Mesendoderm (in vitro differentiated cells): ENCODE data around the gene PSG4.
"Not testable (repeated sequence)": the region's sequence is repeated elsewhere in the genome, so short reads cannot be mapped to it uniquely, and the experiment has no call there.

Experiments
- DNase-seq: peaks from one replicate; pipeline ENCODE4 v3.0.0; 2013
- H2AK5ac ChIP-seq: 2 replicates; pipeline ENCODE4 v1.6.1; 2013; ENCODE audit warnings: low read length, inconsistent platforms
- H2BK120ac ChIP-seq: 2 replicates; pipeline ENCODE4 v1.6.1; 2013; ENCODE audit warnings: low read depth, mild to moderate bottlenecking, low read length, moderate library complexity, mixed read lengths
- H2BK15ac ChIP-seq: replicated peaks from 2 replicates; pipeline ENCODE4 v1.6.1; 2013; ENCODE audit warnings: low read depth, mild to moderate bottlenecking, moderate library complexity
- H2BK5ac ChIP-seq: 2 replicates; pipeline ENCODE4 v1.6.1; 2013; ENCODE audit warnings: low read length, inconsistent platforms
- H3K18ac ChIP-seq: 2 replicates; pipeline ENCODE4 v1.6.1; 2013; ENCODE audit warnings: mild to moderate bottlenecking, low read length, mixed read lengths
- H3K23ac ChIP-seq: one replicate; pipeline ENCODE4 v1.6.1; 2013; ENCODE audit warnings: low read length
- H3K27ac ChIP-seq: 2 replicates; pipeline ENCODE4 v1.5.1; 2013; ENCODE audit warnings: low read depth, mild to moderate bottlenecking, inconsistent platforms, low read length, moderate library complexity
- H3K27me3 ChIP-seq: 2 replicates; pipeline ENCODE4 v1.6.1; 2013; ENCODE audit warnings: low read length, control low read depth, mild to moderate bottlenecking, inconsistent platforms; ENCODE audit not compliant: insufficient read depth, poor library complexity
- H3K36me3 ChIP-seq: 2 replicates; pipeline ENCODE4 v1.6.1; 2013; ENCODE audit warnings: low read length, inconsistent platforms; ENCODE audit not compliant: control insufficient read depth, insufficient read depth
- H3K4ac ChIP-seq: one replicate; pipeline ENCODE4 v1.6.1; 2013; ENCODE audit warnings: low read depth, mild to moderate bottlenecking, low read length, moderate library complexity
- H3K4me1 ChIP-seq: 2 replicates; pipeline ENCODE4 v1.6.1; 2013; ENCODE audit warnings: low read depth, low read length, inconsistent platforms; ENCODE audit not compliant: control insufficient read depth
- H3K4me2 ChIP-seq: 2 replicates; pipeline ENCODE4 v1.6.1; 2013; ENCODE audit warnings: low read length
- H3K4me3 ChIP-seq: 2 replicates; pipeline ENCODE4 v1.5.1; 2013; ENCODE audit warnings: mild to moderate bottlenecking, low read length
- H3K56ac ChIP-seq: one replicate; pipeline ENCODE4 v1.6.1; 2013; ENCODE audit warnings: low read length
- H3K79me1 ChIP-seq: 2 replicates; pipeline ENCODE4 v1.6.1; 2013; ENCODE audit warnings: low read length, inconsistent platforms
- H3K79me2 ChIP-seq: 2 replicates; pipeline ENCODE4 v1.6.1; 2013; ENCODE audit warnings: mild to moderate bottlenecking, low read length; ENCODE audit not compliant: control insufficient read depth, insufficient read depth
- H3K9ac ChIP-seq: 2 replicates; pipeline ENCODE4 v1.6.1; 2013; ENCODE audit warnings: low read length, inconsistent platforms
- H4K5ac ChIP-seq: one replicate; pipeline ENCODE4 v1.6.1; 2013; ENCODE audit warnings: low read length
- H4K8ac ChIP-seq: one replicate; pipeline ENCODE4 v1.6.1; 2013; ENCODE audit warnings: low read depth, mild to moderate bottlenecking, control low read depth, low read length, moderate library complexity
- WGBS: extraction: QIAGEN DNeasy Blood & Tissue Kit; methylation state at CpG from one replicate; pipeline ENCODE4 v1.1.7; 2013; ENCODE audit warnings: low lambda C conversion rate, missing lambda C conversion rate; ENCODE audit not compliant: insufficient coverage; ENCODE audit errors: extremely low coverage; 5-methylcytosine and 5-hydroxymethylcytosine counted together

The PSG4 gene

GRCh38 chr19:43207174-43207573 lies 1.7 kb upstream of the PSG4 start:
- not testable (repeated sequence) for H3K23ac ChIP-seq, H3K9ac ChIP-seq, H3K4me3 ChIP-seq, H3K18ac ChIP-seq, H3K36me3 ChIP-seq, H2BK15ac ChIP-seq, H3K27me3 ChIP-seq, H2BK5ac ChIP-seq, H2BK120ac ChIP-seq, H3K79me2 ChIP-seq, H2AK5ac ChIP-seq, DNase-seq, H3K56ac ChIP-seq, H4K5ac ChIP-seq, H3K4me1 ChIP-seq, H4K8ac ChIP-seq, H3K4me2 ChIP-seq, H3K79me1 ChIP-seq, H3K27ac ChIP-seq, H3K4ac ChIP-seq
- no CpG with 5 or more reads among the region's 8 CpGs for WGBS

- H2BK5ac ChIP-seq, H3K23ac ChIP-seq, H3K27me3 ChIP-seq, H2AK5ac ChIP-seq, H4K8ac ChIP-seq, H3K79me1 ChIP-seq, H3K56ac ChIP-seq, H3K27ac ChIP-seq, H3K4ac ChIP-seq, DNase-seq, H3K18ac ChIP-seq, H2BK15ac ChIP-seq, H4K5ac ChIP-seq, H3K79me2 ChIP-seq, H3K9ac ChIP-seq, H3K36me3 ChIP-seq, H3K4me1 ChIP-seq, H3K4me3 ChIP-seq, H3K4me2 ChIP-seq, H2BK120ac ChIP-seq: not testable (repeated sequence)
- WGBS = no CpG with 5 or more reads among the region's 7 CpGs
These were observed 1.8 kb downstream of the PSG4 start for GRCh38 chr19:43203611-43204010.

- not testable (repeated sequence) for H3K18ac ChIP-seq, H3K79me1 ChIP-seq, H3K23ac ChIP-seq, H4K8ac ChIP-seq, H2BK5ac ChIP-seq, H4K5ac ChIP-seq, H3K4me2 ChIP-seq, H3K36me3 ChIP-seq, H3K27ac ChIP-seq, H3K4me1 ChIP-seq, H3K27me3 ChIP-seq, H2BK15ac ChIP-seq, H2BK120ac ChIP-seq, H3K4ac ChIP-seq, H3K56ac ChIP-seq, DNase-seq, H3K79me2 ChIP-seq, H3K9ac ChIP-seq, H3K4me3 ChIP-seq, H2AK5ac ChIP-seq
- no CpG with 5 or more reads among the region's 2 CpGs for WGBS
These were observed 3.5 kb downstream of the PSG4 start for GRCh38 chr19:43201891-43202290.

GRCh38 chr19:43201337-43201801 lies 4.1 kb downstream of the PSG4 start:
- H3K27ac ChIP-seq = not testable (repeated sequence)

GRCh38 chr19:43198686-43199419 lies 6.6 kb downstream of the PSG4 start:
- not testable (repeated sequence) for H2BK5ac ChIP-seq, H2BK120ac ChIP-seq, H3K9ac ChIP-seq, H3K4me2 ChIP-seq, H3K36me3 ChIP-seq, H3K27me3 ChIP-seq, H3K79me2 ChIP-seq, H3K4ac ChIP-seq, H3K56ac ChIP-seq, H3K27ac ChIP-seq, H4K8ac ChIP-seq, H3K23ac ChIP-seq, H4K5ac ChIP-seq, H3K4me1 ChIP-seq, DNase-seq, H3K4me3 ChIP-seq, H2BK15ac ChIP-seq, H3K18ac ChIP-seq, H2AK5ac ChIP-seq, H3K79me1 ChIP-seq
- no CpG with 5 or more reads among the region's 5 CpGs for WGBS

More at GRCh38 chr19:43201337-43201801, 4.1 kb downstream of the PSG4 start:
- not testable (repeated sequence) for H3K18ac ChIP-seq, H2BK15ac ChIP-seq, H3K9ac ChIP-seq, H2BK5ac ChIP-seq, H4K5ac ChIP-seq, H3K23ac ChIP-seq, H3K36me3 ChIP-seq, H2BK120ac ChIP-seq, H3K56ac ChIP-seq, H3K4ac ChIP-seq, H3K79me2 ChIP-seq, DNase-seq, H2AK5ac ChIP-seq, H4K8ac ChIP-seq, H3K79me1 ChIP-seq, H3K4me3 ChIP-seq, H3K4me1 ChIP-seq, H3K4me2 ChIP-seq, H3K27me3 ChIP-seq
- no CpG with 5 or more reads among the region's 7 CpGs for WGBS
